ENCODE results near the gene UBE2I.

Gene UBE2I

DNA sequence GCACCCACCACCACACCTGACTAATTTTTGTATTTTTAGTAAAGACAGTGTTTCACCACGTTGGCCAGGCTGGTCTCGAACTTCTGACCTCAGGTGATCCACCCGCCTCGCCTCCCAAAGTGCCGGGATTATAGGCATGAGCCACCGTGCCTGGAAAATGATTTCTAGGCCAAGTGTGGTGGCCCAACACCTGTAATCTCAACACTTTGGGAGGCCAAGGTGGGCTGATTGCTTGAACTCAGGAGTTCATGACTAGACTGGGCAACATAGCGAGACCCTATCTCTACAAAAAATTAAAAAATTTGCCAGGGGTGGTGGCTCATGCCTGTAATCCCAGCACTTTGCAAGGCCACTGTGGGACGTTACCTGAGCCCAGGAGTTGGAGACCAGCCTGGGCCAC is 13.0 kb downstream of the UBE2I start:
- TF ChIP-seq, protein P1, sequence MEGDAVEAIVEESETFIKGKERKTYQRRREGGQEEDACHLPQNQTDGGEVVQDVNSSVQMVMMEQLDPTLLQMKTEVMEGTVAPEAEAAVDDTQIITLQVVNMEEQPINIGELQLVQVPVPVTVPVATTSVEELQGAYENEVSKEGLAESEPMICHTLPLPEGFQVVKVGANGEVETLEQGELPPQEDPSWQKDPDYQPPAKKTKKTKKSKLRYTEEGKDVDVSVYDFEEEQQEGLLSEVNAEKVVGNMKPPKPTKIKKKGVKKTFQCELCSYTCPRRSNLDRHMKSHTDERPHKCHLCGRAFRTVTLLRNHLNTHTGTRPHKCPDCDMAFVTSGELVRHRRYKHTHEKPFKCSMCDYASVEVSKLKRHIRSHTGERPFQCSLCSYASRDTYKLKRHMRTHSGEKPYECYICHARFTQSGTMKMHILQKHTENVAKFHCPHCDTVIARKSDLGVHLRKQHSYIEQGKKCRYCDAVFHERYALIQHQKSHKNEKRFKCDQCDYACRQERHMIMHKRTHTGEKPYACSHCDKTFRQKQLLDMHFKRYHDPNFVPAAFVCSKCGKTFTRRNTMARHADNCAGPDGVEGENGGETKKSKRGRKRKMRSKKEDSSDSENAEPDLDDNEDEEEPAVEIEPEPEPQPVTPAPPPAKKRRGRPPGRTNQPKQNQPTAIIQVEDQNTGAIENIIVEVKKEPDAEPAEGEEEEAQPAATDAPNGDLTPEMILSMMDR (IDR thresholded peaks at IDR 0.05; ENCODE audit: low read depth, low read length, missing control alignments), result no peak
- in situ Hi-C loops (cut with HindIII; ENCODE audit: low pct_ligation_motif_present, low sequenced_read_pairs), result no loop called here
- H3K27me3 ChIP-seq (replicated peaks), result no peaks in the 10 kb centered on the region
- DNase-seq, result no peak
- no peak overlapping the region for H3K4me3 ChIP-seq (ENCODE audit: low read depth, low read length)
- no peak overlapping the region for H3K27ac ChIP-seq
- H3K36me3 ChIP-seq (replicated peaks), result peaks cover 68% of the 10 kb centered on the region

- Histone ChIP-seq H3K4me3 (ENCODE audit: low read depth, low read length) (no peak overlapping the region), H3K27ac (no peak overlapping the region), H3K27me3 (replicated peaks) (no peaks in the 10 kb centered on the region), H3K36me3 (replicated peaks) (peaks cover 56% of the 10 kb centered on the region)
- TF ChIP-seq, protein P1 (IDR thresholded peaks at IDR 0.05; ENCODE audit: low read depth, low read length, missing control alignments), result no peak
- in situ Hi-C loops (cut with HindIII; ENCODE audit: low pct_ligation_motif_present, low sequenced_read_pairs), result no loop called here
- DNase-seq, result no peak
Measured at GRCh38 chr16:1323296-1324239, 14.1 kb downstream of the UBE2I start.

DNA sequence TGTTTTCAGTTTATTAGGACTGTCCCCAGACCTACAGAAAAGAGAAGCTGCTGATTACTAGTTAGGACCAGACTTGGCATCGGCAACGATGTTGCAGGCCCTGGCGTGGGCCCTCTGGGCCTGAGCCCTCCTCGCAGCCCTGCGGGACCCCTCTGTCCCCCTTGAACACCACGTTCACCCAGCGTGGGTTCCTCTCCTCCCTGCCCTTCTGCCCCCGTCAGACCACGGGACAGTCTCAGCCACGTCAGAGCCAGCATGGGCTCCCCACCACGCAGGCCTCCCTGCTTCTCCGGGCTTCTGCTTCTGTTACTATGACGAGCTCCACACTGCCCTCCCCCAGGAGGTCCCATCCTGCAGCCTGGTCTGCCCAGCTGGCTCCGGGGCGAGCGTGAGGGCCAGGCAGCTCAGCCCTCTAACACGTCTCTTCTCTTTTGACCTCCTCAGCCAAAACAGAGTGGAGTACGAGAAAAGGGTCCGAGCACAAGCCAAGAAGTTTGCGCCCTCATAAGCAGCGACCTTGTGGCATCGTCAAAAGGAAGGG is 14.9 kb downstream of the UBE2I start:
- TF ChIP-seq, protein P1 (IDR thresholded peaks at IDR 0.05; ENCODE audit: low read depth, low read length, missing control alignments), result no peak
- H3K4me3 ChIP-seq (ENCODE audit: low read depth, low read length), result no peak overlapping the region
- no peak for DNase-seq
- no peaks in the 10 kb centered on the region for H3K27me3 ChIP-seq (replicated peaks)
- in situ Hi-C loops (cut with HindIII; ENCODE audit: low pct_ligation_motif_present, low sequenced_read_pairs), result no loop called here
- no peak overlapping the region for H3K27ac ChIP-seq
- H3K36me3 ChIP-seq (replicated peaks), result peaks cover 48% of the 10 kb centered on the region

GRCh38 chr16:1325261-1325660 is 15.8 kb downstream of the UBE2I start:
- TF ChIP-seq, protein P1 (IDR thresholded peaks at IDR 0.05; ENCODE audit: low read depth, low read length, missing control alignments), result no peak
- H3K36me3 ChIP-seq (replicated peaks), result peaks cover 39% of the 10 kb centered on the region
- H3K27ac ChIP-seq, result no peak overlapping the region
- no peak for DNase-seq
- in situ Hi-C loops (cut with HindIII; ENCODE audit: low pct_ligation_motif_present, low sequenced_read_pairs), result no loop called here
- H3K4me3 ChIP-seq (ENCODE audit: low read depth, low read length), result no peak overlapping the region
- H3K27me3 ChIP-seq (replicated peaks), result no peaks in the 10 kb centered on the region

GRCh38 chr16:1325673-1326371 is 16.4 kb downstream of the UBE2I start:
- no peaks in the 10 kb centered on the region for H3K27me3 ChIP-seq (replicated peaks)
- H3K27ac ChIP-seq, result no peak overlapping the region
- H3K4me3 ChIP-seq (ENCODE audit: low read depth, low read length), result no peak overlapping the region
- no peak for DNase-seq
- TF ChIP-seq, protein P1 (IDR thresholded peaks at IDR 0.05; ENCODE audit: low read depth, low read length, missing control alignments), result no peak
- H3K36me3 ChIP-seq (replicated peaks), result peaks cover 33% of the 10 kb centered on the region
- in situ Hi-C loops (cut with HindIII; ENCODE audit: low pct_ligation_motif_present, low sequenced_read_pairs), result no loop called here
